GM12878 (cell line): ENCODE data around the gene NUMA1. TPM values are rescaled to one million over a fixed set of nuclear protein-coding genes. Genes with fewer than 3 reads are reported as not detected.

Experiments used
- CEBPB ChIP-seq, 2 experiments: fragments of 150-350 bp in 1 of 2; IDR thresholded peaks; 2 replicates each; pipeline ENCODE4 v1.6.1; 2012 to 2014; ENCODE audit warnings: low read depth in 2 of 2, low read length in 2 of 2, borderline replicate concordance in 1 of 2, inconsistent platforms in 1 of 2
- JUNB ChIP-seq: IDR thresholded peaks from 2 replicates; pipeline ENCODE4 v1.6.1; 2016; ENCODE audit warnings: antibody characterized with exemption, mild to moderate bottlenecking
- NBN ChIP-seq: fragments of 450-650 bp; IDR thresholded peaks from 2 replicates; pipeline ENCODE4 v1.6.1; 2016
- NFYB ChIP-seq: IDR thresholded peaks from 2 replicates; pipeline ENCODE4 v1.6.1; 2011; ENCODE audit warnings: low read depth, mild to moderate bottlenecking, low read length, improper control_type of control experiment, moderate library complexity; ENCODE audit not compliant: insufficient read depth
- NR2F1 ChIP-seq: fragments of 450-650 bp; conservative IDR thresholded peaks from 2 replicates; pipeline ENCODE4 v1.6.1; 2017; ENCODE audit warnings: mild to moderate bottlenecking
- NRF1 ChIP-seq: conservative IDR thresholded peaks from 2 replicates; pipeline ENCODE4 v1.6.1; 2011; ENCODE audit warnings: mild to moderate bottlenecking, low read depth, low read length, improper control_type of control experiment
- POLR2AphosphoS2 ChIP-seq: IDR thresholded peaks from 2 replicates; pipeline ENCODE4 v1.6.1; 2011; ENCODE audit warnings: low read depth, mild to moderate bottlenecking, low read length, improper control_type of control experiment, moderate library complexity
- RELA ChIP-seq: fragments of 450-650 bp; IDR thresholded peaks from 2 replicates; pipeline ENCODE4 v1.8.0; 2014; ENCODE audit warnings: borderline replicate concordance; ENCODE audit not compliant: partially characterized antibody
- SMAD1 ChIP-seq: fragments of 450-650 bp; IDR thresholded peaks from 2 replicates; pipeline ENCODE4 v1.6.1; 2018; ENCODE audit warnings: mild to moderate bottlenecking, low read depth; ENCODE audit not compliant: partially characterized antibody
- SMARCA5 ChIP-seq: fragments of 450-650 bp; IDR thresholded peaks from 2 replicates; pipeline ENCODE4 v1.6.1; 2017; ENCODE audit warnings: mild to moderate bottlenecking
- SPI1 ChIP-seq: IDR thresholded peaks from 2 replicates; pipeline ENCODE4 v1.6.1; 2011; ENCODE audit warnings: low read depth, mild to moderate bottlenecking, low read length, moderate library complexity, borderline replicate concordance; ENCODE audit not compliant: insufficient read depth
- STAT3 ChIP-seq: IDR thresholded peaks from 2 replicates; pipeline ENCODE4 v1.6.1; 2011; ENCODE audit warnings: low read depth, low read length, improper control_type of control experiment
- TARDBP ChIP-seq: IDR thresholded peaks from 2 replicates; pipeline ENCODE4 v1.6.1; 2016; ENCODE audit warnings: borderline replicate concordance
- TBL1XR1 ChIP-seq: IDR thresholded peaks from 2 replicates; pipeline ENCODE4 v1.6.1; 2012; ENCODE audit warnings: low read depth, low read length, improper control_type of control experiment
- TCF12 ChIP-seq: IDR thresholded peaks from 2 replicates; pipeline ENCODE4 v1.6.1; 2011; ENCODE audit warnings: low read depth, mild to moderate bottlenecking, low read length
- TCF3 ChIP-seq: IDR thresholded peaks from 2 replicates; pipeline ENCODE4 v1.6.1; 2012; ENCODE audit warnings: low read depth, mild to moderate bottlenecking, low read length, borderline replicate concordance; ENCODE audit not compliant: insufficient read depth
- polyA plus RNA-seq, 11 experiments: library from polyadenylated mRNA; depleted of rRNA in 4 of 11; unstranded in 6 of 11; stranded (reverse) in 5 of 11; fragments of >200 nt; fragmentation: Nextera tagmentation in 4 of 11; fragmentation: Illumina TruSeq in 1 of 11; extraction: Ambion mirVana in 4 of 11; extraction: Trizol in 1 of 11; gene quantifications; 1 replicate in 1 of 11; 2 replicates in 10 of 11; pipeline versions ENCODE4 v1.2.1 to v1.2.3, GENCODE V29; 2011 to 2016; ENCODE audit warnings: inconsistent platforms in 2 of 11, missing spikeins in 2 of 11, low read depth in 1 of 11
- total RNA-seq, 4 experiments: library from RNA; depleted of rRNA in 3 of 4; stranded (reverse); fragments of >200 nt in 3 of 4; fragmentation: Illumina TruSeq in 1 of 4; extraction: Trizol in 1 of 4; gene quantifications; 2 replicates each; pipeline versions ENCODE4 v1.2.1 to v1.2.3, GENCODE V29; 2013 to 2021
- TF ChIP-seq, protein P1 (sequence below): fragments of 450-650 bp; IDR thresholded peaks from 2 replicates; pipeline ENCODE4 v1.6.1; 2017; ENCODE audit warnings: mild to moderate bottlenecking
- TF ChIP-seq, protein P2 (sequence below): IDR thresholded peaks from 2 replicates; pipeline ENCODE4 v1.6.1; 2011; ENCODE audit warnings: borderline replicate concordance, low read depth, mild to moderate bottlenecking, moderate library complexity, low read length; ENCODE audit not compliant: insufficient read depth, poor library complexity, severe bottlenecking
- TF ChIP-seq, protein P3 (sequence below): fragments of 450-650 bp; IDR thresholded peaks from 2 replicates; pipeline ENCODE4 v1.6.1; 2017; ENCODE audit warnings: antibody characterized with exemption, mild to moderate bottlenecking, moderate library complexity
- TF ChIP-seq, protein P4 (sequence below): fragments of 450-650 bp; conservative IDR thresholded peaks from 2 replicates; pipeline ENCODE4 v1.6.1; 2017; ENCODE audit warnings: mild to moderate bottlenecking, moderate library complexity

The NUMA1 gene
- total and polyA plus RNA-seq, 10 of the 15 experiments (the other 5 are each of a cell fraction or from before 2014, with no cell fraction given): 5.5 to 111 (median 61.0) TPM

DNA sequence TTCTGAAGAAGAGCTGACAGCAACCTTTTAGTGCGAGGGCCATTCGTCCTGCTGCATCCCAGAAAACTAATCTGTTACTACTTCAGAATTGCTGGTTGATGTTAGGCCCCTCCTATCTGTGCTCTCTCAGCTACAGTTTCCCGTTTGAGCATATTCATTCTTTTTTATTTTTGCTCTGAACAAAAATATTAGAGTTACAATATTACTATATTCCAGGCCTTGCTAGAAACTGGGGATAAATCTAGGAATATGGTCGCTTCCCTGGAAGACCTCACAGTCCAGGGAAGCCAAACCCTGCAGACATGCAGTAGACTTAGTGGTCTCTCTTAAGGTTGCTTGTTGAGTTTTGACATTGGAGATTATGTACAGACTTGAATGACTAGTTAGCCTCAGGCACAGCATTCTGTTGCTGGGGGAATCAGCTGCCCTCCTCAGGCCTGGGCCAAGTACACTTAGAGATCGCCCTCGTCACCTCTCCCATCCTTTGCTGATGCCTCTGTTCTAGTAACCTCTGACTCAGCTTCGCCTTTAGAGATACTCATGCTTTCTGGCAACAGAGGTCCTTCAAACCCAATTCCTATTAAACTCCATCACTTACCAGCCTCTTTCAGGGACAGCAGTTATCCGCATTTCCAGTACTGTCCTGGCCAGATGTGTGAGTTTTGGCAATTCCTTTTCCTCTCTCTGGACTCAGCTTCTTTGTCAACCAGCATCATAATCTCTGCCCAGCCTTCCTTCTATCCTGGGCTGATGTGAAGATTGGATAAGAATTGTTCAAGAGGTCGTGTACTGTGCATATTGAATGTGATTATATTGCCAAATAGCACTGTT, 32.9 kb upstream of the NUMA1 start (continued):
- TF ChIP-seq, protein P1, sequence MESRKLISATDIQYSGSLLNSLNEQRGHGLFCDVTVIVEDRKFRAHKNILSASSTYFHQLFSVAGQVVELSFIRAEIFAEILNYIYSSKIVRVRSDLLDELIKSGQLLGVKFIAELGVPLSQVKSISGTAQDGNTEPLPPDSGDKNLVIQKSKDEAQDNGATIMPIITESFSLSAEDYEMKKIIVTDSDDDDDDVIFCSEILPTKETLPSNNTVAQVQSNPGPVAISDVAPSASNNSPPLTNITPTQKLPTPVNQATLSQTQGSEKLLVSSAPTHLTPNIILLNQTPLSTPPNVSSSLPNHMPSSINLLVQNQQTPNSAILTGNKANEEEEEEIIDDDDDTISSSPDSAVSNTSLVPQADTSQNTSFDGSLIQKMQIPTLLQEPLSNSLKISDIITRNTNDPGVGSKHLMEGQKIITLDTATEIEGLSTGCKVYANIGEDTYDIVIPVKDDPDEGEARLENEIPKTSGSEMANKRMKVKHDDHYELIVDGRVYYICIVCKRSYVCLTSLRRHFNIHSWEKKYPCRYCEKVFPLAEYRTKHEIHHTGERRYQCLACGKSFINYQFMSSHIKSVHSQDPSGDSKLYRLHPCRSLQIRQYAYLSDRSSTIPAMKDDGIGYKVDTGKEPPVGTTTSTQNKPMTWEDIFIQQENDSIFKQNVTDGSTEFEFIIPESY: no peak
- TF ChIP-seq RELA: peak; percentile 5
- TF ChIP-seq JUNB: no peak
- TF ChIP-seq NBN: 0 out of 2 replicates have a peak, but pooled peaks have one; percentile 9
- no peak for TF ChIP-seq CEBPB (IDR thresholded peaks at IDR 0.05; ENCODE audit: borderline replicate concordance in 1 of 2, low read depth in 2 of 2, low read length in 2 of 2)
- TF ChIP-seq TCF12: no peak
- no peak for TF ChIP-seq SMARCA5
- TF ChIP-seq, protein P2, sequence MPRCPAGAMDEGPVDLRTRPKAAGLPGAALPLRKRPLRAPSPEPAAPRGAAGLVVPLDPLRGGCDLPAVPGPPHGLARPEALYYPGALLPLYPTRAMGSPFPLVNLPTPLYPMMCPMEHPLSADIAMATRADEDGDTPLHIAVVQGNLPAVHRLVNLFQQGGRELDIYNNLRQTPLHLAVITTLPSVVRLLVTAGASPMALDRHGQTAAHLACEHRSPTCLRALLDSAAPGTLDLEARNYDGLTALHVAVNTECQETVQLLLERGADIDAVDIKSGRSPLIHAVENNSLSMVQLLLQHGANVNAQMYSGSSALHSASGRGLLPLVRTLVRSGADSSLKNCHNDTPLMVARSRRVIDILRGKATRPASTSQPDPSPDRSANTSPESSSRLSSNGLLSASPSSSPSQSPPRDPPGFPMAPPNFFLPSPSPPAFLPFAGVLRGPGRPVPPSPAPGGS: no peak
- TF ChIP-seq TCF3: no peak
- no peak for TF ChIP-seq NR2F1
- TF ChIP-seq, protein P3, sequence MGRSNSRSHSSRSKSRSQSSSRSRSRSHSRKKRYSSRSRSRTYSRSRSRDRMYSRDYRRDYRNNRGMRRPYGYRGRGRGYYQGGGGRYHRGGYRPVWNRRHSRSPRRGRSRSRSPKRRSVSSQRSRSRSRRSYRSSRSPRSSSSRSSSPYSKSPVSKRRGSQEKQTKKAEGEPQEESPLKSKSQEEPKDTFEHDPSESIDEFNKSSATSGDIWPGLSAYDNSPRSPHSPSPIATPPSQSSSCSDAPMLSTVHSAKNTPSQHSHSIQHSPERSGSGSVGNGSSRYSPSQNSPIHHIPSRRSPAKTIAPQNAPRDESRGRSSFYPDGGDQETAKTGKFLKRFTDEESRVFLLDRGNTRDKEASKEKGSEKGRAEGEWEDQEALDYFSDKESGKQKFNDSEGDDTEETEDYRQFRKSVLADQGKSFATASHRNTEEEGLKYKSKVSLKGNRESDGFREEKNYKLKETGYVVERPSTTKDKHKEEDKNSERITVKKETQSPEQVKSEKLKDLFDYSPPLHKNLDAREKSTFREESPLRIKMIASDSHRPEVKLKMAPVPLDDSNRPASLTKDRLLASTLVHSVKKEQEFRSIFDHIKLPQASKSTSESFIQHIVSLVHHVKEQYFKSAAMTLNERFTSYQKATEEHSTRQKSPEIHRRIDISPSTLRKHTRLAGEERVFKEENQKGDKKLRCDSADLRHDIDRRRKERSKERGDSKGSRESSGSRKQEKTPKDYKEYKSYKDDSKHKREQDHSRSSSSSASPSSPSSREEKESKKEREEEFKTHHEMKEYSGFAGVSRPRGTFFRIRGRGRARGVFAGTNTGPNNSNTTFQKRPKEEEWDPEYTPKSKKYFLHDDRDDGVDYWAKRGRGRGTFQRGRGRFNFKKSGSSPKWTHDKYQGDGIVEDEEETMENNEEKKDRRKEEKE: no peak
- TF ChIP-seq STAT3: no peak
- TF ChIP-seq POLR2AphosphoS2: no peak
- TF ChIP-seq NRF1: no peak
- TF ChIP-seq TARDBP: no peak
- TF ChIP-seq SPI1: no peak
- peak; percentile 2 for TF ChIP-seq SMAD1
- TF ChIP-seq NFYB: no peak
- TF ChIP-seq, protein P4, sequence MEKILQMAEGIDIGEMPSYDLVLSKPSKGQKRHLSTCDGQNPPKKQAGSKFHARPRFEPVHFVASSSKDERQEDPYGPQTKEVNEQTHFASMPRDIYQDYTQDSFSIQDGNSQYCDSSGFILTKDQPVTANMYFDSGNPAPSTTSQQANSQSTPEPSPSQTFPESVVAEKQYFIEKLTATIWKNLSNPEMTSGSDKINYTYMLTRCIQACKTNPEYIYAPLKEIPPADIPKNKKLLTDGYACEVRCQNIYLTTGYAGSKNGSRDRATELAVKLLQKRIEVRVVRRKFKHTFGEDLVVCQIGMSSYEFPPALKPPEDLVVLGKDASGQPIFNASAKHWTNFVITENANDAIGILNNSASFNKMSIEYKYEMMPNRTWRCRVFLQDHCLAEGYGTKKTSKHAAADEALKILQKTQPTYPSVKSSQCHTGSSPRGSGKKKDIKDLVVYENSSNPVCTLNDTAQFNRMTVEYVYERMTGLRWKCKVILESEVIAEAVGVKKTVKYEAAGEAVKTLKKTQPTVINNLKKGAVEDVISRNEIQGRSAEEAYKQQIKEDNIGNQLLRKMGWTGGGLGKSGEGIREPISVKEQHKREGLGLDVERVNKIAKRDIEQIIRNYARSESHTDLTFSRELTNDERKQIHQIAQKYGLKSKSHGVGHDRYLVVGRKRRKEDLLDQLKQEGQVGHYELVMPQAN: no peak
- TF ChIP-seq TBL1XR1: no peak
